NCI-H2196 (cell line): ENCODE measurements around the gene SH3BP5.
"Not testable (repeated sequence)": the region's sequence is repeated elsewhere in the genome, so short reads cannot be mapped to it uniquely, and the experiment has no call there.

Source experiments
- DNase-seq: peaks from one replicate; lab custom pipeline; 2025; ENCODE audit not compliant: unreplicated experiment; lab: John Stamatoyannopoulos, UW

Gene SH3BP5, protein sequence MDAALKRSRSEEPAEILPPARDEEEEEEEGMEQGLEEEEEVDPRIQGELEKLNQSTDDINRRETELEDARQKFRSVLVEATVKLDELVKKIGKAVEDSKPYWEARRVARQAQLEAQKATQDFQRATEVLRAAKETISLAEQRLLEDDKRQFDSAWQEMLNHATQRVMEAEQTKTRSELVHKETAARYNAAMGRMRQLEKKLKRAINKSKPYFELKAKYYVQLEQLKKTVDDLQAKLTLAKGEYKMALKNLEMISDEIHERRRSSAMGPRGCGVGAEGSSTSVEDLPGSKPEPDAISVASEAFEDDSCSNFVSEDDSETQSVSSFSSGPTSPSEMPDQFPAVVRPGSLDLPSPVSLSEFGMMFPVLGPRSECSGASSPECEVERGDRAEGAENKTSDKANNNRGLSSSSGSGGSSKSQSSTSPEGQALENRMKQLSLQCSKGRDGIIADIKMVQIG

DNA sequence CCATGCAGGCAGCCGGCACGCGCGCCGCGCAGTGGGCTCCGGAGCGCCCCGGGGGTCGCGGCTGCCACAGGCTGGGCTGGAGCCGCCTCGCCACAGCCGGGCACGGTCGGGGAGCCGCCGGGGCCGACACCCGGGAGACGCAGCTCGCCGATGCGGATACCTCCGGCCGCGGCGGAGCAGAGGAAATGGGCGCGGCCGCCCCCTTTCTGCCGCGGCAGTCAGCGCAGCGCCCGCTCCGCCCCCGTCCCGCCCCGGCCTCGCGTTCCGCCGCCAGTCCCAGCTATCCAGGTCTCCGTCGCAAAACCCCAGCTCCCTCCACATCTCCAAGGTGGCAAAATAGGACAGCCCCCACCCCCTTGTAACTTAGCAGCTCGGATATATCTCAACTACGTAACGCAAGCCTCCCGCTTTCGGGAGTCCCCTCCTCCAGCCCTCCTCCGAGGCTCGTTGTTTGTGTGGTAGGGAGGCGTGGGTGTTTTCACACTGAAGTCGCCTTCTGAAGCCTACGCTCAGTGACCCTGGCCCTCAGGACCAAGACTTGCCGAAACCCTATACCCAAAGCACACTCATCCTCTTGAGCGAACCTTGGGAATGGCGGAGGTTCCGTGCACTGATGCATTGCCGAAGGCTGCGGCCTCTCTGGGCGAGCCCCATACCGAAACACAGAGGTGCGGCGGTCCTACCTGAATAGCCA is at the start of gene SH3BP5:
Gene SH3BP5 (minus strand): TSS at position 182 of the 694 bp plus-strand sequence. CDS start 178 bp downstream, at position 4.
- peak; percentile 51 for DNase-seq

DNA sequence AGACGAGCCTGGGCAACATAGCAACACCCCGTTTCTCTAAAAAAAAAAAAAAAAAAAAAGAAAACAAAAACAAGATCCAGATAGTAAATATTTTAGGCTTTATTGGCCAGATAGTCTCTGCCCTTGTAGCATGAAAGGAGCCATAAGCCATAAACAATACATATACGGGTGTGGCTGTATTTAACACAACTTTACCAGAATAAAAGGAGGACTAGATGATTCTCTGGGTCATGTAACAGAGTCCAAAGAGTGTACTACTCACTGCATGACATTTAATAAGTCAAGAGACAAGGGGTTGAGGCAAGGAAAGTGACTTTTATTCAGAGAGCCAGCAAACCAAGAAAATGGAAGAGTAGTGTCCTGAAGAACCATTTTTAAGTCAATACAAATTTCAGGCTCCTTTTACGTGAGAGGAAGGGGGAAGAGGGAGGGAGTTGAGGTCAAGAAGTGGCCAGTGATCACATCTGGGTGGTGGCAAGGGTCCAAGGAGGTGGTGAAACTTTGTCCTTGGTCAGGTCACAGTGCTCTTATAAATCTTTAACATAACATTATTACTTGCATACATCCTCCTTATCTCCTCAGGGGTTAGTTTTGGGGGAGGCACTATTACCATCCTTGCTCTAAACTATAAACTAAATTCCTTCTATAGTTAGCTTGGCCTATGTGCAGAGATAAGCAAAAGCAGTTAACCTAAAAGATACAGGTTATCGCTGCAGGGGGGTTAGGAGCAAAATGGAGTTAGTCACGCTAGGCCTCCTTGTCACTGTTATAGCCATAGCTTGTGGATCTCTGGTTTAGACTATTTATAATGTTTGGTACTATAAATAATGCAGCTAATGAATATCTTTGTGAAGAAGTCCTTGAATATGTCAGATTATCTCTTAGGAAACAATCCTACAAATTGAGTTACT is 48.8 kb upstream of the SH3BP5 start:
- DNase-seq, result no peak

DNA sequence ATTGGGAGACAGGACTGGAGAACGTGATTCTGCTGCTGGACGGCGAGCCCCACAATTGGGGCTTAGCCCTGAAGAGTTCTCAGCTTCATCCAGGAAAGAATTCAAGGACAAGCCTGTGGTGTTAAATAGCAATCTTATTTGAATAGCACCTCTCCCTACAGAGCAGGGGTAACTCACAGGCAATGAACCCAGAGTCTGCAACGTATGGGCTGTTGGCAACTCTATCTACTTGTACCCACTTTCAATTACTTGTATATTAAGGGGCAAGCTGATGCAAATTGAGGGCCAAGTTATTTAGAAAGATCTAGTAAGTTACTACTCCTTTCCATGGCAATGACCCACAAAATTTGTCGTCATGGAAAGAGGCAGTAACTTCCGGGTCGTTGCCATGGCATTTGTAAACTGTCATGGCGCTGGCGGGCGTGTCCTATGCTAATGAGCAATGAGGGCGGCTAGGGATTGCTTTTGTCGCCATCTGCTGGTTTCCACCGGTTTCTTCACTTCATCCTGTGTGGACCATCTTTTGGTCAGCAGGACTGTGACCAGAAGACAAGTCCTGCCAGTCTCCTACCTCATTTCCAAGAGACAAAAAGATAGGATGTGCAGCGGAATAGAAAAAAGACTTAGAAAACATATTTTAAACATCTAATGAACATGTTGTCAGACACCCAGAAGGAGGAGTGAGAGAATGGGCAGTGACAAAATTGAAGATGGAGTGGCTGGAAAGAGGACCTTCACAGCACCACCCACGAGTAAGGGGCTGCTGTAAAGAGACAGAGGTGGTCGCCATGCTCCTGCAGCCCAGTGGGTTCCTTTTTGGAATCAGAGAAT is 45.8 kb upstream of the SH3BP5 start:
- DNase-seq, result peak; percentile 76

DNA sequence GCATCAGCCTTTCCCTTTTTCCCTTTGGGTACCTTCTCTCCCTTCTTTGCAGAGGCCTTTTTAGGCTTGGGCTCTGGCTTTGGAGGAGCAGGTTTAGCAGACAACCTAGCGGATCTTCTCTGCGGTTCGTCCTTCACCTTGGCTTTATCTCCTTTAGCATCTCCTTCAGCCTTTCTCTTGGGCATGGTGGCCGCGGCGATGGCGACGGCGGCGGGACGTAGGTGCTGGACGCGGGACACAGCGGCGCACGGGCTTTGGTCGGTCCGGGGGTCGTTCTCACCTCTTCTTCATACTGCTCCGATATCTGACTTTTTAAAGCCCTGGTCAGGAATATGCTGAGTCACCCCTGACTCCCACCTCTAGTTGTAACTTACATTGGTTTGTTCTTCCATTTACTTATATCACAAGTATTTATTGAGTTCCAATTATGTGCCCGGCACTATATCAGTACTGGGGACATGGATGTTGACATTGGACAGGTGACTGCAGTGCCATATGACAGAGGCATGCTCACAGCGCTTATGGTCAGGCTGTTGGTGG is 43.1 kb upstream of the SH3BP5 start:
- DNase-seq, result no peak

DNA sequence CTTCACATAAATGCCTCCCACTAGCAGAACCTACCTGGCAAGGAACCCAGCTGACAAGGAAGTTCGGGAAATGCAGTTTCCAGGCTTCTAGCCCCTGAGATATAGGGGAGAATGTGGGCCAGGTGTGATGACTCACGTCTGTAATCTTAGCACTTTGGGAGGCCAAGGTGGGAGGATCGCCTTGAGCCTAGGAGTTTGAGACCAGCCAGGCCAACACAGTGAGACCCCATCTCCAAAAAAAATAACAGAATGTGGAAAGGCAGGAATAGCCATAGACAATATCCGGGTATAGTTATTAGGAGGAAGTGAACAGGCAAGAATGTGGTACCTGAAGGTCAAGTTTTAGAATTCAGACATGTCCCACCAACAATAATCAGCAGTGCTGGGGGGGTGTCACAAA is 40.5 kb upstream of the SH3BP5 start:
- no peak for DNase-seq

DNA sequence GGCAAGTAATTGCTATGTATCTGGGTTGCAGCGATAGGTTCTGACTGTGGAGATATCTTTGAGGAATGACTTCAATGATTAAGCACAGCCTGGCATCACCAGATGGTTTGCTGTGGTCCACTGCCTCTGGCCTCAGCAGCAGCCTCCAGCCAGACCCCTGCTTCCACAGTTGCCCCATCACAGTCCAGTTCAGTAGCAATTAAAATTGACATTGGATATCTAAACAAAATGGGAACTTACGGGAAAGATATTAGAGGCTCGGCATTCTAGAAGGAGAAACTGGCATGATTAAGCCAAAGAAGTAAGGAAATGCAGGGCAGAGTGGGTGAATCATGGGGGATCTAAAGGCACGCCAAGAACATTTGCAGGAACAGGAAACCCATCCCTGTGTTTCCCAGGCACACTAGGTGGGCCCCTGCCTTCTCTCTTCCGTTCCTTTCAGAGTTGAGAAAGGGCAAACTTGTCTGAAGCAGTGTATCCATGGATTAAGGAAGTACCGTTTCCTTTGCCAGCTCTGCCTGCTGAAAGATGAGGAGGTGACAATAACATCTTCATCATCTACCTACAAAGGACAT is 36.3 kb upstream of the SH3BP5 start:
- DNase-seq, result no peak

DNA sequence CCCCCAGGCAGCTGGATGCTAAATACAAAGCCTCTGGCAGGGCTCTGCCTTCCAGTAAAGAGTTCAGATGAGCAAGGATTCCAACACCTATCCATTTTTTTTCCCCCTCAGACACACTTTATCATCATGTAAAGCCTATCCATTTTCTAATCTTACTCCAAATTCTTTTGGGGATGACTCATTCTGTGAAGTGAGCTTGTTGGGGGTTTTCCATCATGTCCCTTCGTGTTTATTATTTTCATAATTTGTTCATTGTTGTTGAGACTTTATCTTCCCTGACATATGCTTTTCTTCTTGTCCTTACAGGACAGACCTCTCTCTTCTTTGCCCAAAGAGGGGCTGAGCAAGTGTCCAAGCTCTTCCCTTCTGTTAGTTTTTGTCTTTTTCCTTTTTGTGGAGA is 34.7 kb upstream of the SH3BP5 start:
- DNase-seq, result no peak

DNA sequence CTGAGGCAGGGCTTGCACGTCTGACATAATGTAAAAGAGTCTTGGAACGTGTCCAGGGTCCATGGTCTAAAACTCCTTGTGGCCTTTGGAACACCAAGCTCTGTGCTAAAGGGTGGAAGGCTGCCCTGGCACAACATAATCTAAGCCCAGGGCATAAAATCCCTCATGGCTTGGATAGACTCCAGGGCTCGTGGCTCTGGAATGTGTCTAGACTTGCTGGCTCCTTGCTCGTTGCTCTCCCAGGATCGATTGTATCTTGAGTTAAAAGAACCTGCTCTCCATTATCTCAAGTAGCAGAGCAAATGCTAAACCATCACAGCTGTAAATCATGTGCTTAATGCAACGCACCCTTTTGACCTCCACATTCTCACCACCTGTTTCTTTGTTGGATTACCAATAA is 31.7 kb upstream of the SH3BP5 start:
- DNase-seq, result not testable (repeated sequence)

DNA sequence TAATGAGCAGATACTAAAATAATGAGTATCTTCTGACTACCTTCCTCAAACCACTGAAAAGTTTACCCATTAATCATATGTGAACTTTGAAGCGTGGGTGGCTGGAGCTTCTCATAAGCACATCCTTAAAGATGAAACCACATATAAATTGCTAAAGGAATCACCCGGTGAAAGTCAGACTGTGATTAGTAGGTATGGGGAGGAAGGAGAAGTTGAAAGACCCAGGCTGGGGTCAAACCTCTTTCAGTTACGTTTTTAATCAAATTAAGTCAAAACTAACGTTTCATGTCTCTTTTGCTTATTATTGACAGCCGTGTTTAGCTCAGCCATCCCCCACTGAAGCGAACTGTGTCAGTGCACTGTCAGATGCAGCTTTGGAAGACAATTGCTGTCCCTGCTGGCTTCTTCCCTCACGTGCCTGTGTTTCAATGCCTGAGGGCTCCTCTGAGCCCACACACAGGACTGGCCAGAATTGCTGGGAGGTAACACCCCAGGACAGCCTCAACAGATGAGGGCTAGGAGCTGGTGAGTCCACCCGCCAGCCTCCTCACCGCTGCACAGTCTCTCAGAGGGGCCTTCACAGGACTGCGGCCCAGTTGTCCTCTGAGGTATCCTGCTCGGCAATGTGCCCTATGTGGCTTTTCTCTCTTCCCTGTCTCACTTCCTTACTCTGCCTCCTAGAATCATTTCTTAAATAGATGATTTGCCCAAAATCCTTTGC is 29.3 kb upstream of the SH3BP5 start:
- no peak for DNase-seq

DNA sequence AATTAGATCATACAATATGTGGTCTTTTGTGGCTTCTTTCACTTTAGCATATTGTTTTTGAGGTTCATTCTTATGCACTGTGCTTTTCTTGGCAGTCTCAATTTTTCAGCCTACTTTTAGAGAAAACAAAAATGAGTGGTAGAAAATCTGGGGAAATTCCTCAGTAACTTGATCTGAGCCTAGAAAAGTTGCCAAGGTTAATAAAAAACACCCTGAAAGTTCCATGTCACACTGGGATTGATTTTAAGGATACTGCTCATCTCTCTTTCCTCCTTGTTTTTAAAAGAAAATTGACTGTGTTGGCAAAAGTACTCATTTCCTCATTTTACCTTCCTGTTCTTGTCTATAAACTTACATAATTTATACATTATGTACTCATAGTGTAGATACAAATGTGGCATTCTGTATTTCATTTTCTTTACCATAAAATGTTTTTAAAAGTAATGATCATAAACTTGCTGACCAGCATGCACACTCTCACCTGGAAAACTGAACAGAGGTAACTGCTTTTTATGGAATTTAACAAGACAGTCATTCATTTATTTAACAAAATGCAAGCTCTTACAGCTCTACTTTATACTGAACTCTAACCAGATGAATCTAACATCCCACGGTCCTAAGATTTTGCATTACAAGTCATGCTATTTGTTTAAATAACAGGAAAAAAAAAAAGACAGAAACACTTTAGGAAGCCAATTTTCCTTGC is 28.6 kb upstream of the SH3BP5 start:
- no peak for DNase-seq

DNA sequence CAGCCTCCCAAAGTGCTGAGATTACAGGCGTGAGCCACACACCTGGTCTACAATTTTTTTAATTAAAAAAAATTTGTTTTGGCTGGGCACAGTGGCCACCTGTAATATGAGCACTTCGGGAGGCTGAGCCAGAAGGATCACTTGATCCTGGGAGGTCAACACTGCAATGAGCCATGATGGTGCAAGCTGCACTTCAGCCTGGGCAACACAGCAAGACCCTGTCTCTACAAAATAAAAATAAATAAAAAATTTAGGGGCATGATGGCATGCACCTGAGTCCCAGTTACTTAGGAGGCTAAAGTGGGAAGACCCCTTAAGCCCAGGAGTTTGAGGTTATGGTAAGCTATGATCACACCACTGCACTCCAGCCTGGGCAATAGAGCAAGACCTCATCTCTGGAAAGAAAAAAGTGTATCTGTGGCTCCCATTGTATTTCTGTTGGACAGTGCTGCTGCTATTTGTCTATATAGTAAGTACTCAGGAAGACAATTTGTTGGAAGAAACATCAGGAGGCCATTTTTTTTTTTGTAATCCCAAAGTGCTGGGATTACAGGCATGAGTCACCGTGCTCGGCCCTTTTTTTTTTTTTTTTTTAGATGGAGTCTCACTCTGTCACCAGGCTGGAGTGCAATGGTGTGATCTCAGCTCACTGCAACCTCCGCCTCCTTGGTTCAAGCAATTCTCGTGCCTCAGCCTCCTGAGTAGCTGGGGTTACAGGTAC is 27.5 kb upstream of the SH3BP5 start:
- no peak for DNase-seq

DNA sequence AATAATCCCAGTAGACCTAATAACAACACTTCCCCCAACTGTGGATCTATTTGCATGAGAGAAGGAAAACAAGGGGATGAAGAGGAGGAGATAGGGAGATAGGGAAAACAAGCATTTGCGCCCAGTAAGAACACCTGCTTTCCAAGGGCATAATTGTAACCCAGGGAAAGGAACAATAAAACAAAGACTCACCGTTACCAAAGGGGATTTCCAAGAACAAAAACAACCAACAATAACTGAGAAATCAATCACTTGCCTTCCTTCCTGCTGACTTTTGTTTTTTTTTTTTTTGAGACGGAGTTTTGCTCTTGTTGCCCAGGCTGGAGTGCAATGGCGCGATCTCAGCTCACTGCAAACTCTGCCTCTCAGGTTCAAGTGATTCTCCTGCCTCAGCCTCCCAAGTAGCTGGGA is 24.3 kb upstream of the SH3BP5 start:
- DNase-seq, result not testable (repeated sequence)

DNA sequence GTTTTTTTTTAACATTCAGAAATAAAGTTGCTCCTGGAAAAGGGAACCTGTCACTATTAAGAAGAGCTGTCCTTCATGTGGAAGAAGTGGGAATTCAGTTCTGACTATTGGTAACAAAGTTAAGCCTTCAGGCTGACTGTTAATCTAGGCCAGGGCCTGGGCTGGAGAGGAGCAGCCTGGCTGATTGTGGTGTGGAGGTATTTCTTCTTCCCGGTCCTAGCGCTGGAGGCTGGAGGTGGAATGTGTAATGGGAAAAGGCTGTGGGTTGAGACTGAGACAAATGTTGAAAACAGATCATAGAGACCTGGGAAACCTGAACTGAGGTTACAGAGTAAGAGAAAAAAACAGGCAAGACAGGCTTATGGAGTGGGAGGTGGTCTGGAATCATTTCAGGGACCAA is 23.8 kb upstream of the SH3BP5 start:
- DNase-seq, result no peak

DNA sequence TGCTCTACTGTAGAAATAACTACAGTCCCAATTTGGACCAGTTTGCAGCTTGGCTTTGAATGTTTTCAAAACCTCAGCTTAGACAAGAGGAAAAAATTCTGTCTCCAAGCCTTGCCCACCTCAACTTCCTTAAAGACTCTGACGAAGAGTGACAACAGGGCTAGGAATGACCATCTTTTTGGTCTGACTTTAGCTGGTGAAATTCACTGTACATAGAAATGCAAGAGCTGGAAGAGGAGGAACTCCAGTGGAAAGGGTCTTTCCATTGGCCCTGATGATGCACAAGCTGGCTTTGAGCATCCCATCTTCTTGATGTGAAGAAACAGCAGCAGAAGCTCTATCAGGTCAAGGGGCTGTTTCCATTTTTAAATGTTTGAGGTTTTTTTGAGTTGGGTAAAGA is 22.7 kb upstream of the SH3BP5 start:
- no peak for DNase-seq

DNA sequence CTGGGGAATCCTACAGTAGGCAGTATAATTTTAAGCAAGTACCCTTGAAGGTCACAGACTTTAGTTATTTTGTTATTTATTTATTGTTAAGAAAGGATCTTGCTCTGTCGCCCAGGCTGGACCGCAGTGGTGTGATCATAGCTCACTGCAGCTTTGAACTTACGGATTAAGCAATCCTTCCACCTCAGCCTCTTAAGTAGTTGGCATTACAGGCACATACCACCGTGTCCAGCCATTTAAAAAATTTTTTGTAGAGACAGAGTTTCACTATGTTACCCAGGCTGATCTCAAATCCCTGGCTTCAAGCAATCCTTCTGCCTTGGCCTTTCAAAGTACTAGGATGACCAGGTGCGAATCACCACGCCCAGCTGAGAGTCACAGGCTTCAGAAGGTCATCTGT is 22.1 kb upstream of the SH3BP5 start:
- no peak for DNase-seq

DNA sequence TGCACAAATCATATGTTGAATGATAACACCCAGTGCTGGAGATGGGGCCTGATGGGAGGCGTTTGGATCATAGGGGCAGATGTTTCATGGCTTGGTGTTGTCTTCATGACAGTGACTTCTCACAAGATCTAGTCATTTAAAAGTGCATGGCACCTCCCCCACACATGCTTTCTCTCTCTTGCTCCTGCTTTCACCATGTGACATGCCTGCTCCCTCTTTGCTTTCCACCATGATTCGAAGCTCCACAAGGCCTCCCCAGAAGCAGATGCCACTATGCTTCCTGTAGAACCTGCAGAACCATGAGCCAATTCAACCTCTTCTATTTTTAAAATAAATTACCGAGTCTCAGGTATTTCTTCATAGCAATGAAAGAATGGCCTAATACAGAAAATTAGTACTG is 17.8 kb upstream of the SH3BP5 start:
- no peak for DNase-seq

DNA sequence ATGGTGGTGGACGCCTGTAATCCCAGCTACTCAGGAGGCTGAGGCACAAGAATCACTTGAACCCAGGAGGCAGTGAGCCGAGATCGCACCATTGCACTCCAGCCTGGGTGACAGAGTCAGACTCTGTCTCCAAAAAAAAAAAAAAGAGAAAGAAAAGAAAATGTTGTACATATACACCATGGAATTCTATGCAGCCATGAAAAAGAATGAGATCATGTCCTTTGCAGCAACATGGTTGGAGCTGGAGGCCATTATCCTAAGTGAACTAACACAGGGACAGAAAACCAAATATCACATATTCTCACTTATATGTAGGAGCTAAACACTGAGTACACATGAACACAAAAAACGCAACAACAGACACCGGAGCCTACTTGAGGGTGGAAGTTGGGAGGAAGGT is 17.1 kb upstream of the SH3BP5 start:
- not testable (repeated sequence) for DNase-seq

DNA sequence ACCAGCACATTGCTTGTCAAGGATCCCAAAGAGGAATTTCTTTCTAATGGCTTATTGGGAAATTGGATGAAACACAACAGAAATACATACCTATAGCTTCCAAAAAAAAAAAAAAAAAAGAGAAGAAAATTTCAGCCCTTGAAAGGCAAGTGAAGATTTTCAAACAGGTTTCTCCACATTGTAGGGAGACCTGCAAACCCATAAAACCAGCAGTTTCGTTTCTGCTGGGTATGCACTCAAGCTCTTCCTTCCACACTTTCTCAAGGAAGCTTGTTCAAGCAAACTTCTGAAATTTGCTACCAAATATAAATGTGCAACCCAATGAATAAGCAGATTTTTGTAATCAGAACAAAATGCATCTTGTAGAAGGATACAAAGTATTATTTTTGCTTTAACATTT is 15.9 kb upstream of the SH3BP5 start:
- no peak for DNase-seq
